ENCODE measurements around the gene MAPK4.

MAPK4 gene

DNA sequence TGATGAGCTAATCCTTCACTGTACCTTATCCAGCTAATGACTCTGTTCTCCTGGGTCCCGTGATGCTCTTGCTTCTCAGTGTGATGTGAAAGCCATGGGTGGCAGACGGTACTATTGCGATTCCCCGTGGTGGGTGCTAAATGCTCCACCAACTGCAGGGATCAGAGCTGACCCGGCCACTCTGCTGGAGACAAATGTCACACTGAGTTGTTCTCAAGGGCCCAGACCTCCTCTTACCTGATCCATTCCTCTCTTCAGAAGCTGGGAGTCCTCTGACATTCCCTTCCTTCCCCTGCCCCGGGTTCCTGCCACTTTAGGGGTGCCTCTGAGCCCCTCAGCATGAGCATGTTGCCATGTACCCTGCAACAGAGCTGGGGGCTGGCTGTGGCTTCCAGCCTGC is 105.1 kb downstream of the MAPK4 start:
- TF ChIP-seq, protein P1, sequence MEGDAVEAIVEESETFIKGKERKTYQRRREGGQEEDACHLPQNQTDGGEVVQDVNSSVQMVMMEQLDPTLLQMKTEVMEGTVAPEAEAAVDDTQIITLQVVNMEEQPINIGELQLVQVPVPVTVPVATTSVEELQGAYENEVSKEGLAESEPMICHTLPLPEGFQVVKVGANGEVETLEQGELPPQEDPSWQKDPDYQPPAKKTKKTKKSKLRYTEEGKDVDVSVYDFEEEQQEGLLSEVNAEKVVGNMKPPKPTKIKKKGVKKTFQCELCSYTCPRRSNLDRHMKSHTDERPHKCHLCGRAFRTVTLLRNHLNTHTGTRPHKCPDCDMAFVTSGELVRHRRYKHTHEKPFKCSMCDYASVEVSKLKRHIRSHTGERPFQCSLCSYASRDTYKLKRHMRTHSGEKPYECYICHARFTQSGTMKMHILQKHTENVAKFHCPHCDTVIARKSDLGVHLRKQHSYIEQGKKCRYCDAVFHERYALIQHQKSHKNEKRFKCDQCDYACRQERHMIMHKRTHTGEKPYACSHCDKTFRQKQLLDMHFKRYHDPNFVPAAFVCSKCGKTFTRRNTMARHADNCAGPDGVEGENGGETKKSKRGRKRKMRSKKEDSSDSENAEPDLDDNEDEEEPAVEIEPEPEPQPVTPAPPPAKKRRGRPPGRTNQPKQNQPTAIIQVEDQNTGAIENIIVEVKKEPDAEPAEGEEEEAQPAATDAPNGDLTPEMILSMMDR (IDR thresholded peaks at IDR 0.05; ENCODE audit: low read depth, low read length, missing control alignments), result no peak
- no peak overlapping the region for H3K4me3 ChIP-seq (replicated peaks; ENCODE audit: low read depth, low read length)
- no peak for DNase-seq (ENCODE audit: extremely low read depth, low read depth)

DNA sequence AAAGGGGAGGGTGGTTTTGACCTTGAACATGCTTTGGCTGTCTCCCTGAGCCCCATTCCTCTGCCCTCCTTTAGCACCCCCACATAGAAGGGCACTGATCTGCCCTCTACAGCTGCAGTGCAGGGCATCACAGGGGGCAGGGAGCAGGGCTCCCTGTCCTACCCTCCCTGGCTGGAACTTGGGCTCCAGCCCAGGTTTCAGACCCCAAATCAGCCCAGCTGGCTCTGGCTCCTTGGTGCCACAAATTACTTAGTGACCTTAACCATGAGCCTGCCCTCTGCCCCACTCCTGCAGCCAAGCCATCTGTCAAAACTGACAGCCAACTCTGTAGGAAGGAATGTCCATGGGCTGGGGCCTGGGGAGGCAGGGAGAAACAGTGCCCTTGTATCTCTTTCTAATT is 105.6 kb downstream of the MAPK4 start:
- H3K4me3 ChIP-seq (replicated peaks; ENCODE audit: low read depth, low read length), result no peak overlapping the region
- TF ChIP-seq, protein P1 (IDR thresholded peaks at IDR 0.05; ENCODE audit: low read depth, low read length, missing control alignments), result no peak
- no peak for DNase-seq (ENCODE audit: extremely low read depth, low read depth)

DNA sequence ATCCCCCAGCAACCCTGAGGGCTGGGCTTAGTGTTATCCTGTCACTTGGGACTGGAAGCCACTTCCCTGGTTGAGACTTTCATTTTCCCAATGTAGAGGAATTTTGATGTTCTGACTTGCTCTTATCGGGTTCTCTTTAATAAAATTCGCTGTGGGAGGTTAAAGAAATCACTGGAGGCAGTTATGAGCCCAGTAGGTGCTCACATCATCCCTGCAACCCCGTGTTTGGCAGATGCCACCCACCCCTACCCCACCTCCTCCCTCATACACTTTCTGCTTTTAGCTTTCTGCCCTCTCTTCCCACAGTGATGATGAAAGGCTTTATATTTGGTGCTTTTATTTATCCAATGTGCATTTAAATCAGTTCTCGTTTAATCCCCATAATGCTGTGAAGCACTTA is 106.6 kb downstream of the MAPK4 start:
- TF ChIP-seq, protein P1 (IDR thresholded peaks at IDR 0.05; ENCODE audit: low read depth, low read length, missing control alignments), result no peak
- no peak for DNase-seq (ENCODE audit: extremely low read depth, low read depth)
- H3K4me3 ChIP-seq (replicated peaks; ENCODE audit: low read depth, low read length), result no peak overlapping the region

DNA sequence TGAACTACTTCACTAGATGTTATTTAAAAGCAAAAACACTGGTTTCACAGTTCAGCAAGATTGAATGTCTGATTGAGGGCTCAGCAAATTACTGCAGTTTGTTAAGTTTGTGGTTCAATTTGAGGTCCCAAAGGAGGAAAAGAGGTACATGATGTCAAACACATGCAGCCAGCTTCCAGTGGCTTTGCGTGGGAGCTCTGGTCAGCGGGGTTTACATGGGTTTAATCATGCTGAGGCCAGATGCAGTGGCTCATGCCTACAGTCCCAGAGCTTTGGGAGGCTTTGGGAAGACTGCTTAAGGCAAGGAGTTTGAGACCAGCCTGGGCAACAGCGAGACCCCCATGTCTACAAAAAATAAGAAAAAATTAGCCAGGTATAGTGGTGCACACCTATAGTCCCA is 111.5 kb downstream of the MAPK4 start:
- no peak for DNase-seq (ENCODE audit: extremely low read depth, low read depth)
- H3K4me3 ChIP-seq (replicated peaks; ENCODE audit: low read depth, low read length), result no peak overlapping the region
- TF ChIP-seq, protein P1 (IDR thresholded peaks at IDR 0.05; ENCODE audit: low read depth, low read length, missing control alignments), result no peak

DNA sequence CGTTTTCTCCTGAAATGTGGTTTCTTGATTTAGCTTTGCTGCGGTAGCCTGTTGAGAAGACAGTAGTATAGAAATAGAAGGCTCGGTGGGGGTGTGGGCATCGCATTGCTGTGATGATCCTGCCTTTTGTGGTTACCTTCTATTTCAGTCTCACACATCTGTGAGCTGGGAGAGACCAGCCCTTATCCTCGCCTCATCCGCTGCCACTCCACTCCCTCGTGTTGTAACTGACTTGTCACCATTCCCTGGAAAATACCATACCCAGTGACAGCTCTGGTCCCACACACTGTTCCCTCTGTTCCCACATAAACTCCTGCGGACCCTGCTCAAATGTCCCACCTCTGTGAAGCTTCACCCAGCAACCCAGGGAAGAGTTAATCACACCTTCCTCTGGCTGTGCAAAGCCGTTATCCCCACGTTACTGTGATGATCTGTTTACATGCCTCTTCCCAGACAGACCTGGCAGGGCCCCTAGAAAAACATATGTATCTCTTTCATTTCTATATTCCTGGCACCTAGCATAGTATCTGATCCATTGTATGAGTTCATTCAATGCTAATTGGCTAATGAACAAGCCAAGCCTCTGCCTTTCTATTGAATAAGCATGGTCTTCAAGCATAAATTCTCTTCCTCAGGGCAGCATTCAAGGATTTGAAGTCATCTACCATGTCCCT is 114.6 kb downstream of the MAPK4 start:
- no peak overlapping the region for H3K4me3 ChIP-seq (replicated peaks; ENCODE audit: low read depth, low read length)
- no peak for DNase-seq (ENCODE audit: extremely low read depth, low read depth)
- TF ChIP-seq, protein P1 (IDR thresholded peaks at IDR 0.05; ENCODE audit: low read depth, low read length, missing control alignments), result no peak

DNA sequence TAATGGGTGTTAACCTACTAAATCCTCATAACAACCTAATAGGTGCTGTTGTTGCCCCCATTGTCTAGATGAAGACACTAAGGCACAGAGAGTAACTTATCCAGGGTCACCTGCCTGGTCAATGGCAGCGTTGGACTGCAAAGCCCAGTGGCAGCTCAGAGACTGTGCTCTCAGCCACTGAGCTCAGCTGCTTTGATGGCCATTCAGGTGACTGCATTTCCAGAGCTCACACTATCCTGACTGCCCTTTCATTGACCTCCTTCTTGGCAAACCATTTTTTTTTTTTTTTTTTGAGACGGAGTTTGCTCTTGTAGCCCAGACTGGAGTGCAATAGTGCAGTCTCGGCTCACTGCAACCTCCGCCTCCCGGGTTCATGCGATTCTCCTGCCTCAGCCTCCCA is 115.2 kb downstream of the MAPK4 start:
- no peak overlapping the region for H3K4me3 ChIP-seq (replicated peaks; ENCODE audit: low read depth, low read length)
- TF ChIP-seq, protein P1 (IDR thresholded peaks at IDR 0.05; ENCODE audit: low read depth, low read length, missing control alignments), result no peak
- no peak for DNase-seq (ENCODE audit: extremely low read depth, low read depth)

DNA sequence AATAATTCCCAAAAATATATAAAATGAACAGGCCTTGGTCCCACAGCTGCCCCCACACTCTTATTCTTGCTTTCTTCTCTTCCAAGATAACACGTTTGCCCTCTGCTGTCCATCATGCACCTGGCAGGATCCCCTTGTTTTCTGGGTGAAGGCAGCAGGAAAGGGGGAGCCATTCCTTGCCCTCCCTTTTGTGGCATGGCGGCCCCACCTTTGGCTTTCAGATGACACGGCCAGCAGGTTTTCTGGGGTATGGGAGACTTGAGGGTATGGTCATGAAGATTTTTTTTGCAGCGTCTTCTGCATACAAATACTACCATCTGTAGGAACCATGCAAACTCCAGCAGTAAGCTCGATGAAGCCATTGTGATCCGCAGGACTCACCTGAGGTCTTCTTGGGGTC is 118.8 kb downstream of the MAPK4 start:
- H3K4me3 ChIP-seq (replicated peaks; ENCODE audit: low read depth, low read length), result no peak overlapping the region
- no peak for DNase-seq (ENCODE audit: extremely low read depth, low read depth)
- TF ChIP-seq, protein P1 (IDR thresholded peaks at IDR 0.05; ENCODE audit: low read depth, low read length, missing control alignments), result no peak

Data from HFF-Myc (cell line).